Progenitor cell of endocrine pancreas (in vitro differentiated cells): ENCODE results near the gene PRDM16. TPM values are rescaled to one million over a fixed set of nuclear protein-coding genes. Genes with fewer than 3 reads are reported as not detected.

ENCODE experiments used
- DNase-seq: peaks from one replicate; pipeline ENCODE4 v3.0.0; 2021; ENCODE audit warnings: low spot score; ENCODE audit not compliant: unreplicated experiment
- H3K27ac Mint-ChIP-seq: 2 replicates; pipeline ENCODE4 v1.8.0; 2021; ENCODE audit warnings: mild to moderate bottlenecking, moderate library complexity, mixed read lengths
- H3K27me3 Mint-ChIP-seq: 2 replicates; pipeline ENCODE4 v1.8.0; 2021; ENCODE audit warnings: mixed read lengths
- H3K36me3 Mint-ChIP-seq: 2 replicates; pipeline ENCODE4 v1.8.0; 2022; ENCODE audit warnings: mixed read lengths; ENCODE audit not compliant: insufficient read depth
- H3K4me1 Mint-ChIP-seq: 2 replicates; pipeline ENCODE4 v1.8.0; 2021; ENCODE audit warnings: low read depth, mixed read lengths
- H3K4me3 Mint-ChIP-seq: 2 replicates; pipeline ENCODE4 v1.8.0; 2021; ENCODE audit warnings: low read depth, mild to moderate bottlenecking, moderate library complexity, mixed read lengths
- H3K9me3 Mint-ChIP-seq: 2 replicates; pipeline ENCODE4 v1.8.0; 2021; ENCODE audit warnings: low read depth, mixed read lengths
- CTCF ChIP-seq: fragments of 200-600 bp; sonication (generic); IDR thresholded peaks from one replicate; pipeline ENCODE4 v1.5.0; 2021; ENCODE audit warnings: antibody characterized with exemption, mild to moderate bottlenecking; ENCODE audit not compliant: unreplicated experiment
- total RNA-seq: library from RNA; stranded (reverse); gene quantifications from 2 replicates; pipeline ENCODE4 v1.2.1, GENCODE V29; 2021

PRDM16 gene
- total RNA-seq, 1 donor from 2014 or later = 69.1 TPM

- Mint-ChIP-seq H3K9me3 (no peaks in the 10 kb centered on the region), H3K27ac (no peak overlapping the region), H3K4me3 (no peak overlapping the region), H3K27me3 (no peaks in the 10 kb centered on the region), H3K36me3 (peaks cover 9% of the 10 kb centered on the region), H3K4me1 (peaks cover 26% of the 10 kb centered on the region)
- DNase-seq = no peak
- no peak for TF ChIP-seq CTCF
Measured at GRCh38 chr1:3364551-3364950, 295.5 kb downstream of the PRDM16 start.

GRCh38 chr1:3364983-3365382 is 296.0 kb downstream of the PRDM16 start:
- Mint-ChIP-seq H3K4me1 (peaks cover 24% of the 10 kb centered on the region), H3K4me3 (no peak overlapping the region), H3K9me3 (no peaks in the 10 kb centered on the region), H3K27ac (no peak overlapping the region), H3K36me3 (peaks cover 9% of the 10 kb centered on the region), H3K27me3 (no peaks in the 10 kb centered on the region)
- no peak for TF ChIP-seq CTCF
- no peak for DNase-seq

GRCh38 chr1:3365523-3366125 is 296.6 kb downstream of the PRDM16 start:
- H3K4me3 Mint-ChIP-seq = peak overlapping the region; percentile 25
- no peaks in the 10 kb centered on the region for H3K9me3 Mint-ChIP-seq

GRCh38 chr1:3366126-3367051 is 297.4 kb downstream of the PRDM16 start:
- peaks cover 3% of the 10 kb centered on the region for H3K9me3 Mint-ChIP-seq
- no peak for TF ChIP-seq CTCF
- no peak overlapping the region for H3K4me3 Mint-ChIP-seq
- no peaks in the 10 kb centered on the region for H3K27me3 Mint-ChIP-seq
- peaks cover 12% of the 10 kb centered on the region for H3K36me3 Mint-ChIP-seq
- no peak for DNase-seq
- no peak overlapping the region for H3K27ac Mint-ChIP-seq
- H3K4me1 Mint-ChIP-seq = peaks cover 23% of the 10 kb centered on the region

More at GRCh38 chr1:3365523-3366125, 296.6 kb downstream of the PRDM16 start:
- H3K27ac Mint-ChIP-seq = peak overlapping the region; percentile 76
- TF ChIP-seq CTCF = no peak
- no peak for DNase-seq
- no peaks in the 10 kb centered on the region for H3K27me3 Mint-ChIP-seq
- peaks cover 9% of the 10 kb centered on the region for H3K36me3 Mint-ChIP-seq
- peaks cover 23% of the 10 kb centered on the region for H3K4me1 Mint-ChIP-seq

- no peaks in the 10 kb centered on the region for H3K27me3 Mint-ChIP-seq
- H3K4me1 Mint-ChIP-seq = peaks cover 21% of the 10 kb centered on the region
- H3K27ac Mint-ChIP-seq = no peak overlapping the region
- TF ChIP-seq CTCF = no peak
- no peak for DNase-seq
- H3K4me3 Mint-ChIP-seq = no peak overlapping the region
- H3K36me3 Mint-ChIP-seq = peaks cover 9% of the 10 kb centered on the region
- H3K9me3 Mint-ChIP-seq = peaks cover 3% of the 10 kb centered on the region
Measured at GRCh38 chr1:3367376-3367775, 298.4 kb downstream of the PRDM16 start.
